ENCODE results near the gene HCAR2.

- TF ChIP-seq REST (IDR thresholded peaks at IDR 0.05; ENCODE audit: insufficient read depth in 1 of 2, low read depth in 2 of 2, low read length in 2 of 2) (no peak), POLR2AphosphoS5 (IDR thresholded peaks at IDR 0.05; ENCODE audit: low read depth, low read length) (no peak), TAF1 (IDR thresholded peaks at IDR 0.05; ENCODE audit: borderline replicate concordance, insufficient read depth, low read length) (no peak)
Measured at GRCh38 chr12:122724641-122725243, 21.6 kb upstream of the HCAR2 start.
